GM23338 (cell line): ENCODE measurements around the gene PIM1. TPM values are rescaled to one million over a fixed set of nuclear protein-coding genes. Genes with fewer than 3 reads are reported as not detected.

Experiments
- ATAC-seq: fragments of 200-7000 bp; cut with Tn5 transposase; 3 replicates; pipeline ENCODE4 v1.9.1; 2020
- DNase-seq: peaks from one replicate; pipeline ENCODE4 v3.0.0-alpha.2; 2015; ENCODE audit warnings: low spot score
- H2AFZ ChIP-seq: fragments of 200-600 bp; sonication (generic); 2 replicates; pipeline ENCODE4 v1.8.0; 2016; ENCODE audit warnings: antibody characterized with exemption, mild to moderate bottlenecking, moderate library complexity
- H3F3A ChIP-seq: fragments of 200-600 bp; sonication (generic); replicated peaks from 2 replicates; pipeline ENCODE4 v1.8.0; 2017; ENCODE audit warnings: antibody characterized with exemption, mixed run types, low read depth
- H3K27ac ChIP-seq: fragments of 200-600 bp; sonication (generic); 2 replicates; pipeline ENCODE4 v1.6.1; 2016; ENCODE audit warnings: low read depth
- H3K27me3 ChIP-seq: fragments of 200-600 bp; sonication (generic); 2 replicates; pipeline ENCODE4 v1.8.0; 2016; ENCODE audit warnings: mild to moderate bottlenecking, mixed run types, moderate library complexity; ENCODE audit not compliant: insufficient read depth
- H3K36me3 ChIP-seq: fragments of 200-600 bp; sonication (generic); 2 replicates; pipeline ENCODE4 v1.8.0; 2016; ENCODE audit warnings: mild to moderate bottlenecking; ENCODE audit not compliant: insufficient read depth
- H3K4me1 ChIP-seq: fragments of 200-600 bp; sonication (generic); 2 replicates; pipeline ENCODE4 v1.8.0; 2016; ENCODE audit warnings: mild to moderate bottlenecking, moderate library complexity; ENCODE audit not compliant: insufficient read depth
- H3K4me2 ChIP-seq: fragments of 200-600 bp; sonication (generic); 2 replicates; pipeline ENCODE4 v1.7.1; 2017; ENCODE audit warnings: mixed run types
- H3K4me3 ChIP-seq: fragments of 200-600 bp; sonication (generic); 2 replicates; pipeline ENCODE4 v1.6.1; 2016; ENCODE audit warnings: mixed run types
- H3K79me2 ChIP-seq: fragments of 200-600 bp; sonication (generic); replicated peaks from 2 replicates; pipeline ENCODE4 v1.8.0; 2017; ENCODE audit warnings: mild to moderate bottlenecking; ENCODE audit not compliant: insufficient read depth
- H3K9me2 ChIP-seq: fragments of 200-600 bp; sonication (generic); 2 replicates; pipeline ENCODE4 v1.8.0; 2017; ENCODE audit not compliant: insufficient read depth
- H4K20me1 ChIP-seq: fragments of 200-600 bp; sonication (generic); replicated peaks from 2 replicates; pipeline ENCODE4 v1.8.0; 2017; ENCODE audit warnings: mild to moderate bottlenecking; ENCODE audit not compliant: insufficient read depth
- H3K27ac Mint-ChIP-seq: 2 replicates; pipeline ENCODE4 v1.8.0; 2020; ENCODE audit warnings: inconsistent platforms, mild to moderate bottlenecking, moderate library complexity, mixed read lengths
- H3K27me3 Mint-ChIP-seq: 3 replicates; pipeline ENCODE4 v1.8.0; 2022; ENCODE audit warnings: low read depth, mild to moderate bottlenecking, moderate library complexity, mixed read lengths, inconsistent platforms; ENCODE audit not compliant: insufficient read depth, poor library complexity
- H3K36me3 Mint-ChIP-seq: 3 replicates; pipeline ENCODE4 v1.8.0; 2021; ENCODE audit warnings: low read depth, mild to moderate bottlenecking, inconsistent platforms, moderate library complexity, mixed read lengths
- H3K4me1 Mint-ChIP-seq: 3 replicates; pipeline ENCODE4 v1.8.0; 2020; ENCODE audit warnings: mild to moderate bottlenecking, inconsistent platforms, mixed read lengths
- H3K4me3 Mint-ChIP-seq: 3 replicates; pipeline ENCODE4 v1.8.0; 2021; ENCODE audit warnings: moderate library complexity, mild to moderate bottlenecking, inconsistent platforms, mixed read lengths
- H3K9me3 Mint-ChIP-seq: 3 replicates; pipeline ENCODE4 v1.8.0; 2020; ENCODE audit warnings: moderate library complexity, mild to moderate bottlenecking, inconsistent platforms, mixed read lengths
- CREB1 ChIP-seq: fragments of 250-450 bp; sonication (Bioruptor Pico); IDR thresholded peaks from 2 replicates; pipeline ENCODE4 v1.5.0; 2020; ENCODE audit warnings: low read depth, mild to moderate bottlenecking, moderate library complexity
- ETS1 ChIP-seq: IDR thresholded peaks from 2 replicates; pipeline ENCODE4 v1.6.1; 2016; ENCODE audit warnings: antibody characterized with exemption
- EZH2phosphoT487 ChIP-seq: fragments of 200-600 bp; sonication (generic); IDR thresholded peaks from one replicate; pipeline ENCODE4 v1.8.1; 2018; ENCODE audit warnings: antibody characterized with exemption; ENCODE audit not compliant: unreplicated experiment
- JUNB ChIP-seq: IDR thresholded peaks from one replicate; pipeline ENCODE4 v1.6.1; 2016; ENCODE audit warnings: antibody characterized with exemption; ENCODE audit not compliant: unreplicated experiment
- REST ChIP-seq: IDR thresholded peaks from one replicate; pipeline ENCODE4 v1.6.1; 2018; ENCODE audit warnings: antibody characterized with exemption; ENCODE audit not compliant: unreplicated experiment
- STAT1 ChIP-seq: IDR thresholded peaks from one replicate; pipeline ENCODE4 v1.6.1; 2016; ENCODE audit warnings: antibody characterized with exemption; ENCODE audit not compliant: unreplicated experiment
- ZNF462 ChIP-seq: fragments of 250-450 bp; sonication (Bioruptor Pico); IDR thresholded peaks from 2 replicates; pipeline ENCODE4 v1.5.0; 2020; ENCODE audit warnings: mild to moderate bottlenecking, moderate library complexity
- polyA plus RNA-seq: library from polyadenylated mRNA; unstranded; fragments of >200 nt; fragmentation: Nextera tagmentation; extraction: Ambion mirVana; gene quantifications from 2 replicates; pipeline ENCODE4 v1.2.1, GENCODE V29; 2016
- total RNA-seq: library from RNA; depleted of rRNA; stranded (reverse); fragments of >200 nt; shearing (Covaris generic); gene quantifications from 2 replicates; pipeline ENCODE4 v1.2.3, GENCODE V29; 2014
- TF ChIP-seq, protein P1 (sequence below), 2 experiments: fragments of 200-600 bp in 1 of 2; sonication (generic) in 1 of 2; conservative IDR thresholded peaks; 2 replicates each; pipeline versions ENCODE4 v1.5.1 to v1.6.1; 2016 to 2017; ENCODE audit warnings: antibody characterized with exemption in 2 of 2, low read depth in 2 of 2, mild to moderate bottlenecking in 2 of 2, moderate library complexity in 1 of 2

The PIM1 gene
- total and polyA plus RNA-seq, 2 experiments from 2014 or later = 46.0 to 74.2 TPM

- H3K27me3 ChIP-seq = no peaks in the 10 kb centered on the region
- H3K4me3 ChIP-seq = peak overlapping the region; percentile 15; the same call in 1 of the 2 replicates
- H3K9me2 ChIP-seq = no peaks in the 10 kb centered on the region
- H3K4me2 ChIP-seq = peak overlapping the region; percentile 61
- H3F3A ChIP-seq = peaks cover 23% of the 10 kb centered on the region
- H3K4me3 Mint-ChIP-seq = peak overlapping the region; percentile 49
- peaks cover 54% of the 10 kb centered on the region for H3K4me1 Mint-ChIP-seq
- no peak overlapping the region for H2AFZ ChIP-seq
- H3K9me3 Mint-ChIP-seq = no peaks in the 10 kb centered on the region
- no peak for ATAC-seq
- H4K20me1 ChIP-seq = 0 out of 2 replicates have a peak, but pooled peaks cover 9% of the 10 kb centered on the region
- H3K36me3 ChIP-seq = peaks cover 3% of the 10 kb centered on the region
- H3K27me3 Mint-ChIP-seq = peaks cover 18% of the 10 kb centered on the region
- H3K27ac ChIP-seq = peak overlapping the region; percentile 95
- H3K36me3 Mint-ChIP-seq = peaks cover 28% of the 10 kb centered on the region
- no peak for TF ChIP-seq CREB1 (CRISPR knock-in tag)
- TF ChIP-seq ETS1 = no peak
- TF ChIP-seq, protein P1, sequence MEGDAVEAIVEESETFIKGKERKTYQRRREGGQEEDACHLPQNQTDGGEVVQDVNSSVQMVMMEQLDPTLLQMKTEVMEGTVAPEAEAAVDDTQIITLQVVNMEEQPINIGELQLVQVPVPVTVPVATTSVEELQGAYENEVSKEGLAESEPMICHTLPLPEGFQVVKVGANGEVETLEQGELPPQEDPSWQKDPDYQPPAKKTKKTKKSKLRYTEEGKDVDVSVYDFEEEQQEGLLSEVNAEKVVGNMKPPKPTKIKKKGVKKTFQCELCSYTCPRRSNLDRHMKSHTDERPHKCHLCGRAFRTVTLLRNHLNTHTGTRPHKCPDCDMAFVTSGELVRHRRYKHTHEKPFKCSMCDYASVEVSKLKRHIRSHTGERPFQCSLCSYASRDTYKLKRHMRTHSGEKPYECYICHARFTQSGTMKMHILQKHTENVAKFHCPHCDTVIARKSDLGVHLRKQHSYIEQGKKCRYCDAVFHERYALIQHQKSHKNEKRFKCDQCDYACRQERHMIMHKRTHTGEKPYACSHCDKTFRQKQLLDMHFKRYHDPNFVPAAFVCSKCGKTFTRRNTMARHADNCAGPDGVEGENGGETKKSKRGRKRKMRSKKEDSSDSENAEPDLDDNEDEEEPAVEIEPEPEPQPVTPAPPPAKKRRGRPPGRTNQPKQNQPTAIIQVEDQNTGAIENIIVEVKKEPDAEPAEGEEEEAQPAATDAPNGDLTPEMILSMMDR (conservative IDR thresholded peaks at IDR 0.05; ENCODE audit: low read depth in 2 of 2) = 0 out of 4 replicates have a peak, but pooled peaks of 1 of the 2 experiments have one; percentile 11
- TF ChIP-seq EZH2phosphoT487 = no peak
- TF ChIP-seq REST = no peak
- TF ChIP-seq STAT1 = no peak
- TF ChIP-seq ZNF462 (CRISPR knock-in tag) = no peak
- no peak for TF ChIP-seq JUNB
- peaks cover 60% of the 10 kb centered on the region for H3K4me1 ChIP-seq
- peak overlapping the region; percentile 87 for H3K27ac Mint-ChIP-seq
- peaks cover 66% of the 10 kb centered on the region for H3K79me2 ChIP-seq
- DNase-seq = peak; percentile 75
Measured at GRCh38 chr6:37123957-37124729, 45.8 kb upstream of the PIM1 start.
